Duodenal mucosa (tissue), 2 donors: ENCODE results near the gene HOXA10.

Experiments used
- H3K27ac ChIP-seq: one replicate; pipeline ENCODE4 v1.7.0; 2013; ENCODE audit warnings: low read depth, low read length
- H3K27me3 ChIP-seq, 2 donors: one replicate each; pipeline ENCODE4 v1.7.0; 2013; ENCODE audit warnings: low read length in 2 of 2, control low read depth in 1 of 2; ENCODE audit not compliant: insufficient read depth in 2 of 2, control insufficient read depth in 1 of 2
- H3K36me3 ChIP-seq, 2 donors: one replicate each; pipeline ENCODE4 v1.7.0; 2013; ENCODE audit warnings: low read length in 2 of 2, control low read depth in 1 of 2; ENCODE audit not compliant: insufficient read depth in 2 of 2, control insufficient read depth in 1 of 2
- H3K4me1 ChIP-seq, 2 donors: one replicate each; pipeline ENCODE4 v1.7.0; 2013; ENCODE audit warnings: low read length in 2 of 2, control low read depth in 1 of 2; ENCODE audit not compliant: insufficient read depth in 2 of 2, control insufficient read depth in 1 of 2
- H3K4me3 ChIP-seq, 2 donors: one replicate each; pipeline ENCODE4 v1.7.0; 2013; ENCODE audit warnings: low read length in 2 of 2, low read depth in 1 of 2
- H3K9ac ChIP-seq, 2 donors: one replicate each; pipeline ENCODE4 v1.7.0; 2013; ENCODE audit warnings: low read length in 2 of 2, low read depth in 1 of 2
- H3K9me3 ChIP-seq, 2 donors: one replicate each; pipeline ENCODE4 v1.7.0; 2013; ENCODE audit warnings: low read length in 2 of 2, control low read depth in 1 of 2; ENCODE audit not compliant: control insufficient read depth in 1 of 2

The HOXA10 gene

DNA sequence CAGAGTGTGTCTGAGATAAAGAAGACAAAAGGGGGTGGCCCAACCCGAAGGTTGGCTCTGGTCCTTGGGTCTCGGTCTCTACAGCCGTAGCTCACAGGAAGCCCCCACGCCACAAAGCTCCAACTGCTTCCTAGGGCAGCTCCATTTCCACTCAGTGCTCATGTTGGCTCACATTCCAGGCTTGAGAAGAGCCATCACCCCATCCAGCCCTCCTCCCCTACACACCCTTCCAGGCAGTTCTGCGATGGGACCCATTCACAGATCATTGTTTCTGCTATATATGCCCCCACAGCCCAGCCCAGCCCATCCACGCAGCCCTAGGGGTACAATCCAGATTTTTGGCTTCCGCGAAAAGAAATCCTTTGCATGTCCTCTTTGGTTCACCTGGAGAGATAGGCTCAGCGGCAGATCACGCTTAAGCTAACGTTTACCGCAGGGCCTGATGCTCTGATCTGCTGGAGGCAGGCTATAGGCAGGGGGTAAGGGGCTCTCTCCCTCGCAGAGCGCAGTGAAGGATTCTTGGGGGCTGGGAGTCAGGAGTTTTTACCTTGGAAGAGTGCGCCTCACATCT lies 17.1 kb upstream of the HOXA10 start:
- Histone ChIP-seq H3K4me3 (no peak overlapping the region), H3K36me3 (no peaks in the 10 kb centered on the region), H3K9ac (no peak overlapping the region), H3K27ac (no peak overlapping the region), H3K27me3 (peaks cover 95 to 97% of the 10 kb centered on the region in 2 donors), H3K4me1 (peaks cover 13 to 20% of the 10 kb centered on the region in 2 donors), H3K9me3 (no peaks in the 10 kb centered on the region)

DNA sequence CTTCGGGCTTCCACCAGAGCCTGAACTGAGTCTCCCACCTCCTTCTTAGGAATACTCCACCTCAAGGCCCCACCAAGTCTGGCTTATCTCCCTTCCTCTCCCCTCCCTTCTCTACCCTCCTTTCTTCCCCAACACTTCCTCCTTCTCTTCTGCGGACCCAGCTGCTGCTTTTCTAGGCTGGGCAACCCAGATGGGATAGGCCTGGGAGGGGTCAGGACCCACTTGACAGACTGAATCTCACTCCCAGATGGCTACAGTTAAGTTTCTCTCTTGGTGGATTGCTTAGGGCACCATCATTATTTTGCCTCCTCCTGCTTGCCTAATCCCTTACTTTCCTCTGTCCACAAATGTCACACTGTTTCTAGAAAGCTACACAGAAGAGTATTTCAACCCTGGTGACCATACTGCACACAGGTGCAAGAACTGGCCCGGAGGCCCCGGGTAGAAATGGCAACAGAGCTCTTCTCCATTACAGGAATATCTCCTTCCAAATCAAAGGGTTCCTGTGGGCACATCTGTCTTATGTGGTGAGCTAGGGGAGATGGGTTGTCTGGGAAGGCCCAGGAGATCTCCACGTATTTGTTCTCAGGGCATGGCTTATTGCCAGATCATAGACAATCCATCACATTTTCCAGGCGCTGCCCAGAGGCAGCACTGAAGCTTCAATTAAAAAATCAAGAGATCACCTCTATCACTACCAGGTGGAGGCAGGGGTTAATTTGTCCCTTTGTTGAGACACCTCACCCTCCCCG lies 16.1 kb upstream of the HOXA10 start:
- Histone ChIP-seq H3K4me1 (peaks cover 13 to 20% of the 10 kb centered on the region in 2 donors), H3K27ac (no peak overlapping the region), H3K4me3 (no peak overlapping the region), H3K27me3 (peaks cover 98 to 99% of the 10 kb centered on the region in 2 donors), H3K36me3 (no peaks in the 10 kb centered on the region), H3K9ac (no peak overlapping the region), H3K9me3 (no peaks in the 10 kb centered on the region)

DNA sequence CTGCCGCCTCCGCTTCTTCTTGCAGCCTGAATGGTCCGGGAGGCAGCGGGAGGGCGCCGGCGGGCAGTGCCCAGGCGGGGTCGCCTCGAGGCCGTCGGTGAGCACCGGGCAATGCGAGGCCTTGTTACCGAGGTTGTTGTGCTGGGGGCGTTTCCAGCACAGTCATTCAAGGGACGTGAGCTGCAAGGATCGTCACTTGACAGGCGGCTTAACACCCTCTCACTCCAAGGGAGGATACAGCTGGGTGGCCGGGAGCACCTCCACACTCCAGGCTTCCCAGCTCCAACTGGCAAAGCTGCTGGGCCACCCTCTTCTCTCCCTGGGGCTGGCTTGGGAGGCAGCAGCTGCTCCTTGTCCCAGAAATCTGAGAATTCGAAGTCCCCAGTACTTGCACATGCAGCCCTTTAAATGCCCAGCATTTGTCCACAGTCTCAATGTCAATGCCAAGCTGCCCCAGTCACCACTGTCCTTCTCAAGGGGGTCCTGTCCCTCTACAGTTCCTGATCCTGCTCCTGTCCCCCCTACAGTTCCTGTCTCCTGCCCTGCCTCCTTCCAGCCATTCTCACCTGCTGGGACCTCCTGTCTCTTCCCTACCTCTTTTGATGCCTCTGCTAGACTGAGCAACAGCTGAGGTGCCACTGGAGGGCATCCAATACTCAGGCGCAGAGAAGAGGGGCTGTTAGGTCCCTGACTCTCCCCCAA lies 15.3 kb upstream of the HOXA10 start:
- H3K36me3 ChIP-seq, result no peaks in the 10 kb centered on the region
- peaks cover 98 to 99% of the 10 kb centered on the region in 2 donors for H3K27me3 ChIP-seq
- H3K27ac ChIP-seq, result no peak overlapping the region
- H3K4me3 ChIP-seq, result no peak overlapping the region
- no peaks in the 10 kb centered on the region for H3K9me3 ChIP-seq
- H3K9ac ChIP-seq, result no peak overlapping the region
- H3K4me1 ChIP-seq, result peaks cover 15 to 27% of the 10 kb centered on the region in 2 donors

- H3K9ac ChIP-seq, result no peak overlapping the region
- peaks cover 20 to 31% of the 10 kb centered on the region in 2 donors for H3K4me1 ChIP-seq
- no peak overlapping the region for H3K27ac ChIP-seq
- H3K9me3 ChIP-seq, result no peaks in the 10 kb centered on the region
- peaks cover 97 to 98% of the 10 kb centered on the region in 2 donors for H3K27me3 ChIP-seq
- H3K4me3 ChIP-seq, result peak overlapping the region; percentile 24 to 28
- no peaks in the 10 kb centered on the region for H3K36me3 ChIP-seq
Observed at GRCh38 chr7:27188386-27189294, 14.5 kb upstream of the HOXA10 start.

DNA sequence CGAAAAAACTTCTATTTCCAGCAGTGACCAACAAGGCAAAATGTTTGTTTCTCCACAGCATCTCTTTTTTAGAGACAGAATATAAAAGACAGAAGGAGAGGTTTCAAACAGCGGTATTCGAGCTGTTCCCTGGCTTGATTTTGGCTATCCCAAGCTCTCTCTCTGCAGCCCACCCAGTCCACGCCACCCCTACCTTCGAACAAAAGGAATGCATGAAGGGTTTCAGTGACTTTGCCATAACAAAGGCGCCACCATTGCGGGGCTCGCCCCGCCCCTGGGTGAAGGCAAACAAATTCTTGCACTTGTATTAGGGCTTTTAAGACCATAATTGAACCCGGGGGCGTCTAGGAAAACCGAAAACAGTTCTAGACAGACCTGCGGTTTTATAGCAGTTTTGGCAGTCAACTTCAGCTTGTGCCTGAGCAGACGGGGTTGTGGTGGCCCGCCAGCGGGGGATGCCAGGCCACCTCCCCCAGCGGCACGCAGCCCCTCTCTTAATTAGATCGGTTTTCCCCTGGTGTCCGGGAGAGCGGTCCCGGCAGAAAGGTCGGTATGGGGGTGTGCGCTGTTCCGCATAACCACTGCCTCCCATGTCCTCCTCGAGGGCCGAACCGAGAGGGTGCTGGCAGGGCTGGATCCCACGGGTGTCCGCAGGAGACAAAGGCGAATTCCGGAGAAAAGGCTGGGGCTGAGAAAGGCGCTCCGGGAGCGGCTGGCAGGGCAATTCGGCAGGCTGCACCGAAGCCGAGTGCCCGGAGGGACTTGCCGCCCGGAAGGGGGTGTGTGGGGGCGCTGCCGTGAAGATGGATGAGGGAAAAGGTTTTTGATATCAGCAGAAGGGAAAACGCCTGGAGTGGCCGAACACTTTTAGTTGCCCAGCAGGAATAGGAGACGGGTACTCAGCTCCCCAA lies 13.6 kb upstream of the HOXA10 start:
- H3K4me3 ChIP-seq, result peak overlapping the region in 1 of 2 donors; percentile 28
- peaks cover 97 to 98% of the 10 kb centered on the region in 2 donors for H3K27me3 ChIP-seq
- peaks cover 20 to 27% of the 10 kb centered on the region in 2 donors for H3K4me1 ChIP-seq

GRCh38 chr7:27186668-27187474 lies 12.8 kb upstream of the HOXA10 start:
- H3K36me3 ChIP-seq, result no peaks in the 10 kb centered on the region
- H3K4me1 ChIP-seq, result peaks cover 20 to 27% of the 10 kb centered on the region in 2 donors
- no peak overlapping the region for H3K4me3 ChIP-seq
- no peak overlapping the region for H3K27ac ChIP-seq
- H3K9me3 ChIP-seq, result no peaks in the 10 kb centered on the region
- no peak overlapping the region for H3K9ac ChIP-seq
- peaks cover 97 to 98% of the 10 kb centered on the region in 2 donors for H3K27me3 ChIP-seq

More for the DNA sequence above, 13.6 kb upstream of the HOXA10 start:
- Histone ChIP-seq H3K36me3 (no peaks in the 10 kb centered on the region), H3K9ac (no peak overlapping the region), H3K27ac (no peak overlapping the region), H3K9me3 (no peaks in the 10 kb centered on the region)

DNA sequence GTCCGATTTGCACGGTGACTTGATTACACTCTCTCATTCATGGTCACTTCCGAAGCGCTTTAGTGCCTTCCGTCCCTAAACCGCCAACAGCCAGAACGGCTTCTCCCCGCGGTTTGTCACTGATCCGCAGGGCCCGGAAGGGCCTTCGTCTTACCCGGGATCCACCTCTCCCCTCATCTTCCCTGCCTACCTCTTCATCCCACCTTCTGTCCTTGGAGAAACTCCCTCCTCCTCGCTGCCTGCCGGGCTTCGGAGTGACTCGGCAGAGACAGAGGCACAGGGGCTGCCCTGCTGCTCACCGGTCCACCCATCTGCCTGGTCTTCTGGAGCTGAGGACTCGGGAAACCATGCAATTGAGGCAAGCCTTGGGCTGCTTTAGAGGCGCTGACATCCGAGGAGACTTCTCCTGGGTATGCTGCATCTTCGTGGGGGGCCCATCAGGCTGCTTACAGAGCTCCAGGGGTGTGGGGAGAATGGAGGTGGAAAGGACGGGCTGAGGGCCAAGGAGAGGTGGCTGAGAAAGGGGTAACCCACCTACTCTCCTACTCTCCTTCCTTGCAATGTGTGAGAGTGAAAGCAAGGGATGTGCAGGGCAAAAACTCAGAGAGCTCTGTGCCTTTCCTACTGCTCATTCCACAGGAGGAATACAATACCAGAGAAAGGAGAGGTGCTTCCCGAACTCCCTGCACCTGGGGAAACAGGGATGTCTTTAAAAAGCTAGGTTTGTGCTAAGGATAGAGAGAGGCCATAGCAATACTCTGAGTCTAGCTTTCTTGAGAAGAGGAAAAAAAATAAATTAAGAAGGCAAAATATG lies 11.9 kb upstream of the HOXA10 start:
- Histone ChIP-seq H3K36me3 (no peaks in the 10 kb centered on the region), H3K9me3 (no peaks in the 10 kb centered on the region), H3K4me3 (no peak overlapping the region), H3K9ac (no peak overlapping the region), H3K27me3 (peaks cover 93 to 96% of the 10 kb centered on the region in 2 donors), H3K4me1 (peaks cover 20 to 27% of the 10 kb centered on the region in 2 donors), H3K27ac (no peak overlapping the region)
